ENCODE data around the gene ATOH8.

DNA sequence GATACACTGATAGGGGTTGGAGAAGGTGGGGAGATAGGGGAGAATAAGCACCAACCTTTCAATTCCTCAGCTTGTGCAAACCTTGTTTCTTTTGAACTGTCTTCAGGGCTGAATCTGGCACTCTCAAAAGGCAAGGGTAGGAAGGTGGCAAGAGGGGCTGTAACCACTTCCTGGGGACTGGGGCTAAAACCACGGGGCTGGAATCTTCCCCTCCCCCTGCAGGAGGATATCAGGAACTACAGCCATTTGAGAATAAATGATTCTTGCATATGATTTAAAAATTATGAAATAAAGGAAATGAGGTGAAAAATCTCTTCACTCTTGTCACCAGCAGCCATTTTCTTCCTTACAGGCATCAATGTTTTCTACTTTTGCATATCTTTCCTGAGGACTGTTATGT lies 50.8 kb downstream of the ATOH8 start:
- TF ChIP-seq, protein P1, sequence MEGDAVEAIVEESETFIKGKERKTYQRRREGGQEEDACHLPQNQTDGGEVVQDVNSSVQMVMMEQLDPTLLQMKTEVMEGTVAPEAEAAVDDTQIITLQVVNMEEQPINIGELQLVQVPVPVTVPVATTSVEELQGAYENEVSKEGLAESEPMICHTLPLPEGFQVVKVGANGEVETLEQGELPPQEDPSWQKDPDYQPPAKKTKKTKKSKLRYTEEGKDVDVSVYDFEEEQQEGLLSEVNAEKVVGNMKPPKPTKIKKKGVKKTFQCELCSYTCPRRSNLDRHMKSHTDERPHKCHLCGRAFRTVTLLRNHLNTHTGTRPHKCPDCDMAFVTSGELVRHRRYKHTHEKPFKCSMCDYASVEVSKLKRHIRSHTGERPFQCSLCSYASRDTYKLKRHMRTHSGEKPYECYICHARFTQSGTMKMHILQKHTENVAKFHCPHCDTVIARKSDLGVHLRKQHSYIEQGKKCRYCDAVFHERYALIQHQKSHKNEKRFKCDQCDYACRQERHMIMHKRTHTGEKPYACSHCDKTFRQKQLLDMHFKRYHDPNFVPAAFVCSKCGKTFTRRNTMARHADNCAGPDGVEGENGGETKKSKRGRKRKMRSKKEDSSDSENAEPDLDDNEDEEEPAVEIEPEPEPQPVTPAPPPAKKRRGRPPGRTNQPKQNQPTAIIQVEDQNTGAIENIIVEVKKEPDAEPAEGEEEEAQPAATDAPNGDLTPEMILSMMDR (optimal IDR thresholded peaks at IDR 0.05 in 1 of 3, IDR thresholded peaks at IDR 0.05 in 1 of 3, conservative IDR thresholded peaks at IDR 0.05 in 1 of 3; ENCODE audit: extremely low read depth in 1 of 3, insufficient read depth in 2 of 3, low read length in 3 of 3), result peak; percentile 48 to 72 (median 68)
- TF ChIP-seq EZH2 (IDR thresholded peaks at IDR 0.05; ENCODE audit: low read length), result no peak
